B cell (primary cell): ENCODE data around the gene PTPN7. TPM values are rescaled to one million over a fixed set of nuclear protein-coding genes. Genes with fewer than 3 reads are reported as not detected.

Experiments
- ATAC-seq: fragments of 200-7000 bp; cut with Tn5 transposase; one replicate; pipeline ENCODE4 v1.10.0; 2021; ENCODE audit warnings: low read depth, mild to moderate bottlenecking, moderate number of reproducible peaks, moderate library complexity
- CTCF ChIA-PET: fragments of 350-600 bp; sonication (Branson Sonifier 250); formaldehyde crosslinking; loops from one replicate; lab custom pipeline; 2021; ENCODE audit warnings: antibody characterized with exemption, inconsistent platforms; lab: Charles Lee
- POLR2A ChIA-PET: fragments of 350-600 bp; sonication (Branson Sonifier 250); formaldehyde crosslinking; loops from one replicate; lab custom pipeline; 2021; ENCODE audit warnings: antibody characterized with exemption; lab: Charles Lee
- DNase-seq: peaks from one replicate; pipeline ENCODE4 v3.0.0; 2013
- H2AFZ ChIP-seq: 2 replicates; pipeline ENCODE4 v1.6.1; 2012; ENCODE audit warnings: mild to moderate bottlenecking, low read depth, low read length; ENCODE audit not compliant: insufficient read depth, poor library complexity, severe bottlenecking
- H3K27ac ChIP-seq, 2 donors: 1 replicate in 1 of 2; 2 replicates in 1 of 2; pipeline ENCODE4 v1.5.1; 2012 to 2013; ENCODE audit warnings: low read length in 2 of 2, mild to moderate bottlenecking in 2 of 2, moderate library complexity in 1 of 2
- H3K27me3 ChIP-seq, 4 experiments: fragments of 200-600 bp in 1 of 4; sonication (generic) in 1 of 4; replicated peaks in 1 of 4; 1 replicate in 2 of 4; 2 replicates in 2 of 4; pipeline versions ENCODE4 v1.6.1 to v1.7.0; 2013 to 2016; ENCODE audit warnings: low read length in 3 of 4, mild to moderate bottlenecking in 2 of 4, mixed read lengths in 1 of 4, moderate library complexity in 1 of 4; ENCODE audit not compliant: insufficient read depth in 4 of 4, control insufficient read depth in 3 of 4; ENCODE audit errors: control extremely low read depth in 1 of 4
- H3K36me3 ChIP-seq, 2 experiments: replicated peaks in 1 of 2; 1 replicate in 1 of 2; 2 replicates in 1 of 2; pipeline versions ENCODE4 v1.6.1 to v1.7.1; 2013; ENCODE audit warnings: low read length in 1 of 2; ENCODE audit not compliant: insufficient read depth in 2 of 2, control insufficient read depth in 1 of 2; ENCODE audit errors: control extremely low read depth in 1 of 2, extremely low read depth in 1 of 2
- H3K4me1 ChIP-seq, 2 donors: fragments of 200-600 bp in 1 of 2; sonication (generic) in 1 of 2; 1 replicate in 1 of 2; 2 replicates in 1 of 2; pipeline versions ENCODE4 v1.5.1 to v1.6.1; 2013 to 2017; ENCODE audit warnings: low read length in 2 of 2; ENCODE audit not compliant: control insufficient read depth in 2 of 2, insufficient read depth in 2 of 2
- H3K4me2 ChIP-seq: replicated peaks from 2 replicates; pipeline ENCODE3; 2012; ENCODE audit warnings: mild to moderate bottlenecking, low read depth, low read length; ENCODE audit not compliant: poor library complexity, severe bottlenecking
- H3K4me3 ChIP-seq, 5 experiments: fragments of 200-600 bp in 1 of 5; sonication (generic) in 1 of 5; 1 replicate in 3 of 5; 2 replicates in 2 of 5; pipeline versions ENCODE4 v1.5.1 to v1.7.0; 2011 to 2016; ENCODE audit warnings: low read length in 4 of 5, mild to moderate bottlenecking in 4 of 5, low read depth in 2 of 5, control low read depth in 1 of 5, moderate library complexity in 1 of 5; ENCODE audit not compliant: insufficient read depth in 1 of 5; ENCODE audit errors: control extremely low read depth in 1 of 5, extremely low read depth in 1 of 5
- H3K79me2 ChIP-seq: fragments of 200-600 bp; sonication (generic); one replicate; pipeline ENCODE4 v1.6.0; 2016; ENCODE audit warnings: low read length; ENCODE audit not compliant: control insufficient read depth, insufficient read depth
- H3K9ac ChIP-seq: fragments of 200-600 bp; sonication (generic); 2 replicates; pipeline ENCODE4 v1.6.1; 2017; ENCODE audit warnings: mild to moderate bottlenecking, low read length, moderate library complexity
- H3K9me3 ChIP-seq, 3 donors: one replicate each; pipeline versions ENCODE4 v1.6.1 to v1.7.1; 2013; ENCODE audit warnings: low read length in 2 of 3; ENCODE audit not compliant: control insufficient read depth in 2 of 3, insufficient read depth in 1 of 3; ENCODE audit errors: control extremely low read depth in 1 of 3
- H4K20me1 ChIP-seq: 2 replicates; pipeline ENCODE4 v1.6.0; 2012; ENCODE audit warnings: mild to moderate bottlenecking, low read length; ENCODE audit not compliant: insufficient read depth, control insufficient read depth, poor library complexity, severe bottlenecking
- H3K27ac Mint-ChIP-seq: one replicate; pipeline ENCODE4 v1.8.0; 2021; ENCODE audit warnings: mixed read lengths
- H3K27me3 Mint-ChIP-seq: one replicate; pipeline ENCODE4 v1.8.0; 2021; ENCODE audit warnings: mixed read lengths
- H3K4me1 Mint-ChIP-seq: one replicate; pipeline ENCODE4 v1.8.0; 2021; ENCODE audit warnings: mixed read lengths
- H3K4me3 Mint-ChIP-seq: one replicate; pipeline ENCODE4 v1.8.0; 2021; ENCODE audit warnings: mixed read lengths
- H3K9me3 Mint-ChIP-seq: one replicate; pipeline ENCODE4 v1.8.0; 2022; ENCODE audit warnings: mixed read lengths; ENCODE audit not compliant: insufficient read depth
- CTCF ChIP-seq: fragments of 200-600 bp; IDR thresholded peaks from one replicate; pipeline ENCODE4 v1.8.0; 2022; ENCODE audit warnings: antibody characterized with exemption, mild to moderate bottlenecking
- EZH2 ChIP-seq: IDR thresholded peaks from 2 replicates; pipeline ENCODE4 v1.6.1; 2012; ENCODE audit warnings: borderline replicate concordance, low read depth, mild to moderate bottlenecking, moderate library complexity, low read length; ENCODE audit not compliant: insufficient read depth, poor library complexity, severe bottlenecking
- WGBS: methylation state at CpG from one replicate; pipeline ENCODE4 v1.1.5; 2013; ENCODE audit warnings: missing lambda C conversion rate; ENCODE audit not compliant: insufficient coverage; 5-methylcytosine and 5-hydroxymethylcytosine counted together
- intact Hi-C: fragments of 100-400 bp; cut with micrococcal nuclease; formaldehyde crosslinking; loops from one replicate; pipeline ENCODE4 v1.10.0; 2022
- polyA plus RNA-seq: library from polyadenylated mRNA; depleted of rRNA; stranded (reverse); fragments of >200 nt; gene quantifications from 2 replicates; pipeline ENCODE4 v1.2.3, GENCODE V29; 2012
- total RNA-seq, 2 donors: library from RNA; stranded (reverse); fragments of 120-200 nt in 1 of 2; gene quantifications; 1 replicate in 1 of 2; 2 replicates in 1 of 2; pipeline versions ENCODE4 v1.2.3 to v1.2.4, GENCODE V29; 2013 to 2022

The PTPN7 gene
- total and polyA plus RNA-seq, 2 donors (not counting 1 experiment from before 2014, with no cell fraction given): 16.0 to 37.5 TPM

DNA sequence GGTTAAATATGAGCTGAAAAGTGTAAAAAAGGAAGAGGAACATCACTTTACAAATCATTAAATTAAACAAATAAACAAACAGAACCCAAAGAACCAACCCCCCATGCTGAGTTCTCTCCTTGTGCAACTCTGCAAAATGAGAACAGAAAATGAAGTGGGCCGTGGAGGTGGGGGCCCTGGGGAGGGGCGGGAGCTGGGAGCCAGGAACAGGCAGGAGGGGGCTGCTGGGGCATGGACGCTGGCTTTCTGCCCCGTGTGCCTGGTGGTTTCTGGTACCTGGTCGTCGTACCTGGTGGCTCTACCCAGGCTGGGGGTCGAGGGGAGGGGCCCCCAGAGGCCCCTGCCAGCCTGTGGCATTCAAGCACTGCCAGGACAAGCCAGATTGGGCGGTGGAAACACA lies 26.9 kb downstream of the PTPN7 start:
- no peaks in the 10 kb centered on the region for H3K4me1 ChIP-seq
- H3K4me1 Mint-ChIP-seq: peaks cover 7% of the 10 kb centered on the region
- ATAC-seq (no peak), DNase-seq (no peak)
- POLR2A ChIA-PET: no interaction called here
- no peak overlapping the region for H3K27ac Mint-ChIP-seq
- H3K9me3 Mint-ChIP-seq: no peaks in the 10 kb centered on the region
- H4K20me1 ChIP-seq: peaks cover 29% of the 10 kb centered on the region
- H3K79me2 ChIP-seq: peaks cover 7% of the 10 kb centered on the region
- TF ChIP-seq CTCF (no peak), EZH2 (no peak)
- no peaks in the 10 kb centered on the region for H3K9me3 ChIP-seq
- peaks cover 2 to 51% of the 10 kb centered on the region in 2 experiments for H3K36me3 ChIP-seq
- no peak overlapping the region for H3K9ac ChIP-seq
- H3K4me2 ChIP-seq: no peak overlapping the region
- no peak overlapping the region for H3K27ac ChIP-seq
- H3K27me3 Mint-ChIP-seq: no peaks in the 10 kb centered on the region
- H3K4me3 ChIP-seq: no peak overlapping the region
- H2AFZ ChIP-seq: no peak overlapping the region
- H3K27me3 ChIP-seq: no peaks in the 10 kb centered on the region
- H3K4me3 Mint-ChIP-seq: no peak overlapping the region
- 88% methylated on average over 8 of the region's 8 CpGs for WGBS
- intact Hi-C loops: no loop called here
- CTCF ChIA-PET: no interaction called here

DNA sequence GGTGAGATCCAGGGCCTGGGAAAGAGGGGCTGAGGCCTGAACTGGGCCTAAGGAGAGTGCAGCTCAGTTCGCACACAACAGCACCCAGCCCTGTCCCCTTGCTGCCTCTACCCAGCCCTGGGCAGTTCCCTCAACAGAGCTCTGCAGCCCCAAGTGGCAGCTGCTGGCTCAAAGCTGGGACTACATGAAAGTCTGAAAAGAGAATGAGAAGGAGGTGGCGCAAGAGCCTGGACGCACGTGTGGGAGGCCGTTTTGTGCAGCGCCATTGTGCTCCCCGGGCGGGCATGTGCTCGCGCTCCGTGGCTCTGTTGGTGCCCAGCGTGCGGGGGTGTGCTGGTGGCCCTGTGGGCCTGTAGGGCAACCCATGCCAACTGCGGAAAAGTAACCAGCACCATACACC lies 27.4 kb downstream of the PTPN7 start:
- intact Hi-C loops: no loop called here
- H3K36me3 ChIP-seq: peaks cover 2 to 49% of the 10 kb centered on the region in 2 experiments
- no peaks in the 10 kb centered on the region for H3K27me3 Mint-ChIP-seq
- ChIA-PET POLR2A (no interaction called here), CTCF (no interaction called here)
- H3K27ac Mint-ChIP-seq: no peak overlapping the region
- H3K79me2 ChIP-seq: peaks cover 2% of the 10 kb centered on the region
- no peaks in the 10 kb centered on the region for H3K9me3 ChIP-seq
- no peak overlapping the region for H3K4me3 ChIP-seq
- peaks cover 3% of the 10 kb centered on the region for H3K4me1 Mint-ChIP-seq
- no peak for DNase-seq
- H3K4me2 ChIP-seq: no peak overlapping the region
- no peaks in the 10 kb centered on the region for H3K27me3 ChIP-seq
- no peak overlapping the region for H3K27ac ChIP-seq
- no peak overlapping the region for H3K9ac ChIP-seq
- TF ChIP-seq CTCF (no peak), EZH2 (no peak)
- H4K20me1 ChIP-seq: peaks cover 24% of the 10 kb centered on the region
- no peaks in the 10 kb centered on the region for H3K9me3 Mint-ChIP-seq
- H2AFZ ChIP-seq: no peak overlapping the region
- ATAC-seq: no peak
- H3K4me1 ChIP-seq: no peaks in the 10 kb centered on the region
- 95% methylated on average over 11 of the region's 14 CpGs for WGBS
- H3K4me3 Mint-ChIP-seq: no peak overlapping the region
